ENCODE measurements around the gene UBE2QL1. TPM values are rescaled to one million over a fixed set of nuclear protein-coding genes. Genes with fewer than 3 reads are reported as not detected.

UBE2QL1 gene
- total RNA-seq, 1 experiment from 2014 or later: 0.11 TPM

DNA sequence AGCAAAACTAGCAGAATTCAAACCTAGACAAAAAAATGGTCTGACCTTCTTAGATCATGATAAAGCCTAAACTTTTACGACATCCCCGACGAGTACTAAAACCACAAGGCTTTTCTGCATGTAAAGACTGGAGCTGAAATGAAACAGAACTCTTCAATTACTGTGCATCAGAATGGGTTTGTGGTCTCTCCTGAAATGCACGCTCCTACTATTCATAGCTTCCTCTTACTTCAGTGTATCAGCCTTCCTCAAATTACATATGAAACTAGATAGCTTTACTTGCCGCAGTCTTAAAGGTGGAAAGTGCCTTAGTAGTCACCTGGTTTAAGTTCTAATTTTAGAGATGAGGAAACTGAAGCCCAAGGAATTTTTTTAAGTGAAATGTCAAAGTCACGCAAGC is 45.7 kb upstream of the UBE2QL1 start:
- H4K8ac ChIP-seq (replicated peaks; ENCODE audit: insufficient read length, low read depth, low read length): no peak overlapping the region
- H2BK5ac ChIP-seq (ENCODE audit: insufficient read length, low read length): no peak overlapping the region
- H3T11ph ChIP-seq (ENCODE audit: low read length): no peak overlapping the region
- no peaks in the 10 kb centered on the region for H4K20me1 ChIP-seq (ENCODE audit: control insufficient read depth, insufficient read depth, insufficient read length)
- H3K27me3 ChIP-seq (ENCODE audit: insufficient read depth, low read length): no peaks in the 10 kb centered on the region
- no peak overlapping the region for H3K27ac ChIP-seq (ENCODE audit: insufficient read length, low read depth, low read length)
- Mint-ChIP-seq H3K4me3 (no peak overlapping the region), H3K4me1 (peaks cover 4 to 9% of the 10 kb centered on the region in 2 experiments; a peak in 3 of 4 replicates), H3K27me3 (ENCODE audit: low read depth) (peaks cover 6% of the 10 kb centered on the region), H3K9me3 (no peaks in the 10 kb centered on the region), H3K36me3 (ENCODE audit: insufficient read depth in 1 of 3, low read depth in 3 of 3) (no peaks in the 10 kb centered on the region), H3K27ac (no peak overlapping the region)
- no peaks in the 10 kb centered on the region for H3K79me1 ChIP-seq (ENCODE audit: insufficient read depth, low read depth, low read length, poor library complexity, severe bottlenecking)
- no peaks in the 10 kb centered on the region for H3K9me3 ChIP-seq (ENCODE audit: control insufficient read depth, low read depth, low read length)
- no peaks in the 10 kb centered on the region for H3K79me2 ChIP-seq (ENCODE audit: insufficient read depth, low read length)
- H2BK20ac ChIP-seq (ENCODE audit: low read depth, low read length, poor library complexity, severe bottlenecking): no peak overlapping the region
- no peak overlapping the region for H2BK12ac ChIP-seq (ENCODE audit: insufficient read length, low read depth, low read length)
- no peak overlapping the region for H3K18ac ChIP-seq (ENCODE audit: insufficient read length, low read depth, low read length)
- H3K9ac ChIP-seq (ENCODE audit: extremely low read depth, insufficient read length, low read length): no peak overlapping the region
- no peak overlapping the region for H3K14ac ChIP-seq (ENCODE audit: insufficient read depth, low read length)
- H2AFZ ChIP-seq (ENCODE audit: low read length): no peak overlapping the region
- no peak overlapping the region for H3K4ac ChIP-seq (ENCODE audit: low read depth, low read length)
- DNase-seq: no peak
- no peak overlapping the region for H3K4me2 ChIP-seq (ENCODE audit: insufficient read depth, insufficient read length, low read length)
- TF ChIP-seq CTCF (conservative IDR thresholded peaks at IDR 0.05): no peak
- H3K23me2 ChIP-seq (ENCODE audit: insufficient read length, low read depth, low read length, poor library complexity, severe bottlenecking): no peaks in the 10 kb centered on the region
- WGBS (ENCODE audit: extremely low coverage, insufficient read length, low lambda C conversion rate): no CpG with 5 or more reads among the region's 6 CpGs
- no peak overlapping the region for H3K23ac ChIP-seq (ENCODE audit: insufficient read length, low read depth, low read length)
- H2BK15ac ChIP-seq (ENCODE audit: low read depth, low read length): no peak overlapping the region
- H3K4me1 ChIP-seq (ENCODE audit: insufficient read depth, low read length): no peaks in the 10 kb centered on the region
- H3K56ac ChIP-seq (ENCODE audit: insufficient read length, low read depth, low read length): no peak overlapping the region
- no peak overlapping the region for H4K5ac ChIP-seq (ENCODE audit: insufficient read length, low read depth, low read length)
- no peak overlapping the region for H2BK120ac ChIP-seq (ENCODE audit: low read depth, low read length, poor library complexity, severe bottlenecking)
- no peak overlapping the region for H4K91ac ChIP-seq (ENCODE audit: insufficient read length, low read depth, low read length)
- H2AK5ac ChIP-seq (ENCODE audit: insufficient read length, low read length): no peak overlapping the region
